Measurements from ENCODE around the gene C8G.

The C8G gene

GRCh38 chr9:136980669-136981478 lies 35.8 kb downstream of the C8G start:
- DNase-seq (ENCODE audit: extremely low read depth in 1 of 2, low read depth in 1 of 2), result no peak

DNA sequence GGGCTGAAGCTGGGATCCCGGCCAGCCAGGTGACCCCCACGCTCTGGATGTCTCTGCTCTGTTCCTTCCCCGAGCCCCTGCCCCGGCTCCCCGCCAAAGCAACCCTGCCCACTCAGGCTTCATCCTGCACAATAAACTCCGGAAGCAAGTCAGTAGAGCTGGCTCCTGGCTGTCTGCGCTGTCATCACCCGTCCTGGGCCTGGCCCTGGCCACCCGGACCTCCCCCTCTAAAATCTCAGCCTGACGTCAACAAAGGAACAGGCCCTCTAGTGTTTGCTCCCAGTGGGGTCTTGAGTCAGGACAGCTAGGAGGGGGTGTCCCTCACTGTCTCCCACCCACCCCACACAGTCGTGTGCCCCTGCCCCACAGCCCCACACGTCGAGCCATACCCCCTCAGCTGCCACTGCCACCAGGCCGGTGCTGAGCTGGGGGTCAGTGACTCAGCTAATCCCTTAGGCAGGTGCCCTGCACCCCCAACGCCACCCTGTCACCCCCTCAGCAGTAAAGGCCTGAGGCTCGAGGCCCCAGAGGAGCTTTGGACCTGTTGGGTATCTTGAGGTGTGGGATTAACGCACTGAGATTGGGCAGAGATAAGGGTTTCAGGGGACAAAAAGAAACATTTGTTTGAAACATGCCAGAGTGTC lies 36.7 kb downstream of the C8G start:
- no peak for DNase-seq (ENCODE audit: extremely low read depth in 1 of 2, low read depth in 1 of 2)

DNA sequence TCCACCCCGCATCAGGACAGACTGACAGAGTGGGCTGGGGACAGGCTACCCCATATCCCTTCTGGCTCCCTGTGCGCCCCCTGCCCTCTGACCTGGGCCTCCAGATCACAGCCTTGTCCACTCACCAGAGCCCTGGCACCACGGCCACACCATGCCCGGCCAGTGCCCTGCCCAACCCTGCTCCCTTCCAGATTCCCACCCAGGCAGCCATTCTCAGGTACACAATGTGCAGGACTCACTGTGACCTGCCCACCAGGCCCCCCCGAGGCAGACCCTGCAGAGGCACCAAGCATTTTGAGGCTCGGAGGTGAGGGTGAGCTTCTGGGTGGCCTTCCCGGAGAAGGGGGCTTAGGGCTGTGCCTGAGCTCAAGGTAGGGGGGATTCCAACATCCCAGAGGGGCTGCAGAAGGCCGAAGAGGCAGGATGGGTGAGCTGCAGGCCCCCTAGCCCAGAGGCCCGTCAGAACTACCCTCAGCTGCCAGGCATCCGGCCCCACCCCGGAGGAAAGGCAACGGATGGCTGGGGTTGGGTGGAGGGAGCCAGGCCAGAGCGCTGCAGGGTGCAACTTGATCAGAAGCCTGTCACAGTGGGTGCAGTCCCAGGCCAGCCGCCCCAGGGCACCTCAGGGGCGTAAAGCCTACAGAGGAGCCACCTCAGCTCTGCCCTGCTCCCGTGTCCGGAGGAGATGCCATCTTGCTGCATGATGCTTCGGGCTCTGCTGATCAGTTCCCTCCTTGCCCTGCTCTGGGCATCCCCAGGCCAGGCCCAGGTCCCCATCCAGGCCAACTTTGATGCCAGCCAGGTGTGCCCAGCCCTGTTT lies 37.4 kb downstream of the C8G start, which contains the start of gene LCNL1:
TSS of gene LCNL1 (plus strand) at position 762 of the 820 bp plus-strand sequence. CDS start 594 bp downstream, outside the sequence.
- DNase-seq (ENCODE audit: extremely low read depth in 1 of 2, low read depth in 1 of 2), result no peak

DNA sequence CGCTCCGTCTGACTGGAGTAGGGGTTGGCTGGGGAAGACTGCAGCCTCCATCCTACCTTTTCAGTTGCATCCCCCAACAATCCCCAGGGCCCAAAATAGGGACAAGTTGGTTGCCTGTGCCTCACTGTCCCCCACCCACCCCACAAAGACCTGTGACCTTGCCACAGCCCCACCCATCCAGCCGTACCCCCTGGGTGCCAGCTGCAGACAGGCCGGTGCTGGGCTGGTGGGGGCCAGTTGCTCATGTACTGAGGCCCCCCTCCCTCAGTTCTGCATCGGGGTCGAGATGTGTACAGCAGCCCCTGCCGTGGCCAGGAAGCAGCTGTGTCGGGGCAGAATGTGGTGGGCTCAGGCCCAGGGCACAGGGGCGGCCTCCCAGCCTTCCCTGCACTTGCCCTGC lies 38.1 kb downstream of the C8G start:
- no peak for DNase-seq (ENCODE audit: extremely low read depth in 1 of 2, low read depth in 1 of 2)

DNA sequence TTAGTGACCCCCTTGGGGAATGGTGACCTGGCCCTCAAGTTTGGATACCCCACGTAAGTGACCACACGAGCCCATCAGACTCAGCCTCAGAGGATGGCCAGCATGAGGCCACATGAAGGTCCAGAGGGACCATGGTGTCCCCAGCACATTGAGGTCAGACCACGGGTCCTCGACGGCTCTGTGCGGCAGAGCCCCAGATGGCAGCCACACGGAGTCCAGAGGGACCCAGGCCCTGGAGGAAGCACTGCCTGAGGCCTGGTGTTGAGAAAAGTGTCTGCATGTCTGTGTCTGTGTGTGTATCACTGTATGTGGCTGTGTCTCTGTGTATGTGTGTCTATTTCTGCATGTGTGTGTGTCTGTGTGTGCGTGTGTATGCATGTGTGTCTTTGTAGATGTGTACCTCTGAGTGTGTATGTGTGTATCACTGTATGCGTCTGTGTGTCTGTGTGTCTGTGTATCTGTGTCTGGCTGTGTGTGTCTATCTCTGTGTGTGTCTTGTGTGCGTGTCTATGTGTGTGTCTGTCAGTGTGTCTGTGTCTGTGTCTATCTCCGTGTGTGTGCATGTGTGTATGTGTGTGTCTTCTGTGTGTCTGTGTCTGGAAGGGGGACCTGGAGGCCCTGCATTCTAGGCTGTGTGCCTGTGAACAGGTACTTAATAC lies 38.7 kb downstream of the C8G start:
- no peak for DNase-seq (ENCODE audit: extremely low read depth in 1 of 2, low read depth in 1 of 2)

GRCh38 chr9:136984464-136985026 lies 39.5 kb downstream of the C8G start:
- no peak for DNase-seq (ENCODE audit: extremely low read depth in 1 of 2, low read depth in 1 of 2)

DNA sequence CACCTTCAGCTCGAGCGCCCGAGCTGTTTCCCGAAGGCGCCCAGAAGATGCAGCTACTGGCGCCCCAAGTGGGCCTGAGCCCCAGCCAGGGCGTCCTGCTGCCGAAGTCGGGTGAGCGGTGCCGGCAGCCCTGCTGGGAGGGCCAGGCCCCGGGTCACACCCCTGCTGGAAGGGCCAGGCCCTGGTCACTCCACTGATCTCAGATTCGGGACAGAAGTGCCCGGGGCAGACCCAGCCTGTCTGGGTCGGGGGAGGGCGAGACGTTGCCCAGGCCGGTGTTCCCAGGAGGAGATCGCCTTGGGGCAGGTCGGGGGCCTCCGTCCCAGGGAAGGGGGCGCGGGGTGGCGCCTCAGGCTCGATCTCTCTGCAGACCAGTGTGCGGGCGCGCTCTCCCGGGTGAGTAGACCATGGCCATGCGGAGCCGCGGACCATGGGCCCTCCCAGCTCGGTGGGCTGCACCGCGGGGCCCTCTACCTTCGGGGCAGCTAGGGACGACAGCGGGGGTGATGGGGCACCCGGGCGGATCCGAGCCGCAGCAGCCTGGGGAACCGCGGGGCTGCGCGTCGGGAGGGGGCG lies 40.1 kb downstream of the C8G start:
- no peak for DNase-seq (ENCODE audit: extremely low read depth in 1 of 2, low read depth in 1 of 2)

GRCh38 chr9:136985853-136986252 lies 40.8 kb downstream of the C8G start:
- no peak for DNase-seq (ENCODE audit: extremely low read depth in 1 of 2, low read depth in 1 of 2)

DNA sequence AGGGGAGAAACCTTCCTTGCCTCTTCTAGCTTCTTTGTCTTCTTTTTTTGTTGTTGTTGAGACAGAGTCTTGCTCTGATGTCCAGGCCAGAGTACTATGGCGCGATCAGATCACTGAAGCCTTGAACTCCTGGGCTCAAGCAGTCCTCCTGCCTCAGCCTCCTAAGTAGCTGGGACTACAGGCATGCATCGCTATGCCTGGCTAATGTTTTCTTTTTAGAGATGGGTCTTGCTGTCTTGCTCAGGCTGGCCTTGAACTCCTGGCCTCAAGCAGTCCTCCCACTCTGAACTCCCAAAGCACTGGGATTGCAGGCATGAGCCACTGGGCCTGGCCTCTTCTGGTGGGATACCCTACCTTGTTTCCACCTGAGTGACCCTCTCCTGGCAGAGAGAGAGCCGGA lies 43.8 kb downstream of the C8G start:
- DNase-seq (ENCODE audit: extremely low read depth in 1 of 2, low read depth in 1 of 2), result no peak

DNA sequence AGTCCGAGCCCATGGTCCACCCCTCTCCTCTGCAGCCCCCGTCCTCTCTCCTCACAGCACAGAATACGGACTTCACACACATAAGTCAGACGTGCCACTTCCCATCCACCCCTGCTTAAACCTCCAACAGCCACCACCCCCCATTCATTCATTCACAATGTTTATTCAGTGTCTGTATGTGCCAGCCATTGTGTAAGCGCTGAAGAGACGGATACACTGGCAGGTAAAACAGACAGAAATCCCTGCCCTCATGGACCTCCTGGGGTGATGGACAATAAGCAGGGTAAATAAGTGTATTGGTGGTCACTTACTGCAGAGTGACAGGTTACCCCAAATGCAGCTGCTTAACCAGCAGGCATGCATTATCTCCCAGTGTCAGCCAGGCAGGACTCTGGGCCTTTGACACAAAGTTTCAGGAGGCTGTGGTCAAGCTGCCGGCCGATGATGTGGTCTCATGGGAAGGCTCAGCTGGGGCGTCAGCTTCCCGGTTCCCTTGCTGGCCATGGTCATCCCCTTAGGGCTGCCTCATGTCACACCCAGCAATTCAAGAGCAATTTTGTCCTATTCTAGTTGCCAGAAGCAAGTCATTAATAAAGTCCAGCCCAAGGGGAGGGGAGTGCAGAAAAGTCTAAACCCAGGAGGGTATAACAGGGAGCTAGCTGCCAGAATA lies 45.3 kb downstream of the C8G start:
- no peak for DNase-seq (ENCODE audit: extremely low read depth in 1 of 2, low read depth in 1 of 2)

DNA sequence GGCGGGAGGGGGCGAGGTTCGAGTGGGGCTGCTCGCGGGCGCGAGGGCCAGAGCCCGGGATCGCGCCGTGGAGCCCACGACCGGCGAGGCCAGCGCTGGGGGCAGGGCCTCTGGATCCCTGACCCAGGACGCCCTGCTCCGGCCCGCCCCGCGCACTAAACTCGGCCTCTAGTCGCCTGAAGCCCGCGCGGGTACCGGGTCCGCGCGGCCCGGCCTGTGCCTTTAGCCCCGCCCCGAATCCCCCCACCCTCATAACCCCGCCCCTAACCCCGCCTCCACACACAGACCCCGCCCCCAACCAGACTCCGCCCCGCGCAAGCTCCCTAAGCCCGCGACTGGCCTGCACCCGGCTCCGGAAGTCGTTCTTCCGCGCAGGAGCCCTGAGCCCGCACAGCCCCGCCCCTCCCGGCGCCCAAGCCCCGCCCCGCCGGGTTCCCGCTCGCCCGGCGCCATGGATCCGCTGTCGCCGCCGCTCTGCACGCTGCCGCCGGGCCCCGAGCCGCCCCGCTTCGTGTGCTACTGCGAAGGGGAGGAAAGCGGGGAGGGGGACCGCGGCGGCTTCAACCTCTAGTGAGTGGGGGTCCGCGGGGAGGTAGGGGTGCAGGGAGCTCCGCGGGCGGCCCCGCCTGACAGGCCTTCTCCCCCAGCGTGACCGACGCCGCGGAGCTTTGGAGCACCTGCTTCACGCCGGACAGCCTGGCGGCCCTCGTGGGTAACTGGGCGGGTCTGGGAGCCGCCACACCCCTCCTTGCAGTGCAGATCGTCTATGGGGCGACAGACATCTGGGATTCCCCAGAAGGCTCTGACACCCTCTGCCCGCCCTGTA lies 47.2 kb downstream of the C8G start, which contains the start of gene PAXX:
TSS of gene PAXX (plus strand) at position 430 of the 826 bp plus-strand sequence. CDS start at position 452, 22 bp downstream.
- DNase-seq (ENCODE audit: extremely low read depth in 1 of 2, low read depth in 1 of 2), result peak; percentile 71 to 93

DNA sequence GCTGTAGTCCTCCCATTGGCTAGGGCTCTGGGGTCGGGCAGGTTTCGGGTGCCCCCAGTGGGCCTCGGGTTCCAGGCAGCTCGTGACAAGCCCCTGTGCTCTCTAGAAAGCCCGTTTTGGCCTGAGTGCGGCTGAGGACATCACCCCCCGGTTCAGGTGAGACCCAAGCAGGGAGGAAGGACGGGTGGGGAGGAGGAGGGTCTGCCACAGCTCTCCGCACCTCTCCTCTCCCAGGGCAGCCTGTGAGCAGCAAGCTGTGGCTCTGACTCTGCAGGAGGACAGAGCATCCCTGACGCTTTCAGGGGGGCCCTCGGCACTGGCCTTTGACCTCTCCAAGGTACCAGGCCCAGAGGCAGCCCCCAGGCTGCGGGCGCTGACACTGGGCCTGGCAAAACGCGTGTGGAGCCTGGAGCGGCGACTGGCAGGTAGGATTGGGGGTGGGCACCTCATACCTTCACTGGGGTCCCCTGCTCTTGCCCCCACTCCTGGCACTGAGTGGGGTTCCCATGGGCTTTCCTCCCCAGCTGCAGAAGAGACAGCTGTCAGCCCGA lies 47.9 kb downstream of the C8G start:
- no peak for DNase-seq (ENCODE audit: extremely low read depth in 1 of 2, low read depth in 1 of 2)

- DNase-seq (ENCODE audit: extremely low read depth in 1 of 2, low read depth in 1 of 2), result no peak
Measured at GRCh38 chr9:136994180-136994887, 49.3 kb downstream of the C8G start.

DNA sequence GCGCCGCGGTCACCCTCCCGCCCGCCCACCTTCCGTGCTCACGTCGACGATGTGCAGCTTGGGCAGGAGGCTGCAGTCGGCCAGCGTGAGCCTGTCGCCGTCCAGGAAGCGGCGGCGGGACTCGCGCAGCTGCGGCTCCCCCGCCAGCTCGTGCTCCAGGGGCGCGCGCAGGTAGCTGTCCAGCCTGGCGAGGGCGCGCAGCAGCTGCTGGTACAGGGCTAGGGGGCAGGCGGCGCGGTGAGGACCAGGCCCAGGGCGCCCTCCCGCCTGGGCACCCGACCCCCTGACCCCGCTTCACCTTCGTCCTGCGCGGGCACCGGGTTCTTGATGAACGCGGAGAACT lies 49.8 kb downstream of the C8G start:
- no peak for DNase-seq (ENCODE audit: extremely low read depth in 1 of 2, low read depth in 1 of 2)

GRCh38 chr9:136995362-136995761 lies 50.3 kb downstream of the C8G start:
- no peak for DNase-seq (ENCODE audit: extremely low read depth in 1 of 2, low read depth in 1 of 2)

DNA sequence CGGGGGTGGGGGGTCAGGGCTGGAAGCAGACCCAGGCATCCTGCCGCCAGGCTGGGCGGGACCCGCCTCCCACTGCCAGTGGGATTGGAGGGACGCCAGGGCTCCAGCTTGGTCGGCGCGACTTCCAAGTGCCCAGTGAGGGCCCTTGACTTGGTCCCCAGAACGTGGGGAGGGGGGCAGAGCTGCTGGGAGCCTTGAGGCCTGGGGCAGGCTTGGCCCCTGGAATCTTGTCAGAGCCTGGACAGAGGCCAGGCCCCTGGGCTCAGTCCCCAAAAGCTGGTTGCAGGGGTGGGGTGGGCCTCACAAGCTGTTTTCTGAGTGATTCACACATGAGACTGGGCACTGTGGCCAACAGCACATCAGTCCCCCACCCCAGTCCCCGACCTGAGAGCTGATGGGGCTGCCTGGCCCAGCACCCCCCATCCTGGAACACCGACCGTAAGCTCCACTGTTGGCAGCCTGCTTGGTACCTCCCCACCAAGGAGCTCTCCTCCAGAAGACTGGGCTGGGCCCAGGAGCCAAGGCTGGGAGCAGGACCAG lies 50.8 kb downstream of the C8G start:
- DNase-seq (ENCODE audit: extremely low read depth in 1 of 2, low read depth in 1 of 2), result no peak
